NB4 (cell line): ENCODE results near the gene MVP.

Experiments used
- DNase-seq: peaks from one replicate; pipeline ENCODE4 v3.0.0; 2010; ENCODE audit warnings: low read depth
- H3K4me3 ChIP-seq: one replicate; pipeline ENCODE4 v1.5.1; 2011; ENCODE audit warnings: mild to moderate bottlenecking, low read depth, low read length, moderate library complexity
- CTCF ChIP-seq: IDR thresholded peaks from one replicate; pipeline ENCODE4 v1.5.1; 2012; ENCODE audit warnings: low read depth, low read length
- MAX ChIP-seq: IDR thresholded peaks from 2 replicates; pipeline ENCODE4 v1.6.1; 2011; ENCODE audit warnings: low read depth, low read length
- MYC ChIP-seq: IDR thresholded peaks from 2 replicates; pipeline ENCODE4 v1.6.1; 2011; ENCODE audit warnings: low read depth, low read length
- POLR2A ChIP-seq: IDR thresholded peaks from 2 replicates; pipeline ENCODE4 v1.6.1; 2011; ENCODE audit warnings: mild to moderate bottlenecking; ENCODE audit not compliant: insufficient read length; ENCODE audit errors: extremely low read depth

Gene MVP

GRCh38 chr16:29805232-29806098, 14.8 kb upstream of the MVP start:
- DNase-seq = peak; percentile 98
- peak overlapping the region; percentile 71 for H3K4me3 ChIP-seq
- TF ChIP-seq CTCF (no peak), MYC (peak; percentile 99), MAX (peak; percentile 77), POLR2A (peak; percentile 74)

DNA sequence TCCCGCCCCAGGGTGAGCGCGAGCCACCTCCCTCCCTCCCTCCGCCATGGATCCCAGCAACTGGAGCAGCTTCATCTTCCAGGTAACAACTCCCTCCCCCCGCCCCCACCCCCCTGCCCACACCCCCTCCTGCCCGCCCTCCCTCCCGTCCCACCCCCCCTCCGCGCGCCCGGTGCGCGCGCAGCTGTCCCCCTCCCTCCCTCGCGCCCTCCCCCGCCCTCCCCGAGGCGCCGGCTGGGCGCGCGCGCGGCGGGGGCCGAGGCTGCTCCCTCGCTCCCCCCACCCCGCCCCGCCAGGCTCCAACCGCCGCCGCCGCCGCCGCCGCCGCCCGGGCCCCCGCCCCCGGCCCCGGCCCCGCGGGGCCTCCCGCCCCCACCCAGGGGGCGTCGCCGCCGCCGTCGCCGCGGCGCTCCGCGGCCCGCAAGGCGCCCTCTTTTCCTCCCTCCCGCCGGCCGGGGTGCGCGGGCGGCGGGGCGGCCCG, 14.1 kb upstream of the MVP start, which contains the start of gene MAZ:
MAZ (plus strand) TSS at position 431 of the 481 bp plus-strand sequence. CDS start 173 bp downstream, outside the sequence.
- peak within 1 kb of the TSS; percentile 97 for H3K4me3 ChIP-seq
- DNase-seq = no peak
- no peak for TF ChIP-seq MYC
- TF ChIP-seq MAX = no peak

GRCh38 chr16:29806641-29807425, 13.4 kb upstream of the MVP start:
- TF ChIP-seq MAX = 0 out of 2 replicates have a peak, but pooled peaks have one; percentile 22
- peak; percentile 64 for TF ChIP-seq POLR2A
- TF ChIP-seq MYC = peak; percentile 50; the same call in 1 of the 2 replicates
- TF ChIP-seq CTCF = no peak
- H3K4me3 ChIP-seq = peak overlapping the region; percentile 97
- peak; percentile 90 for DNase-seq

- H3K4me3 ChIP-seq = peak overlapping the region; percentile 97
- peak; percentile 98 for DNase-seq
- TF ChIP-seq CTCF (peak; percentile 17), MYC (peak; percentile 60), MAX (peak; percentile 97), POLR2A (peak; percentile 51)
Measured at GRCh38 chr16:29807426-29808218, 12.6 kb upstream of the MVP start.

GRCh38 chr16:29808219-29808900, 11.9 kb upstream of the MVP start:
- TF ChIP-seq MYC (peak; percentile 55; the same call in 1 of the 2 replicates), MAX (peak; percentile 86), CTCF (no peak), POLR2A (no peak)
- DNase-seq = peak; percentile 53
- peak overlapping the region; percentile 97 for H3K4me3 ChIP-seq
